RPMI7951 (cell line): ENCODE results near the gene SAP30BP. TPM values are rescaled to one million over a fixed set of nuclear protein-coding genes. Genes with fewer than 3 reads are reported as not detected.

ENCODE experiments used
- DNase-seq: peaks from one replicate; pipeline ENCODE4 v3.0.0-alpha.2; 2012; ENCODE audit warnings: low read depth
- total RNA-seq: library from RNA; depleted of rRNA; stranded (reverse); fragments of >200 nt; shearing (Covaris generic); gene quantifications from 2 replicates; pipeline ENCODE4 v1.2.3, GENCODE V29; 2014

SAP30BP gene
- total RNA-seq, 1 experiment from 2014 or later, result 81.3 TPM

DNA sequence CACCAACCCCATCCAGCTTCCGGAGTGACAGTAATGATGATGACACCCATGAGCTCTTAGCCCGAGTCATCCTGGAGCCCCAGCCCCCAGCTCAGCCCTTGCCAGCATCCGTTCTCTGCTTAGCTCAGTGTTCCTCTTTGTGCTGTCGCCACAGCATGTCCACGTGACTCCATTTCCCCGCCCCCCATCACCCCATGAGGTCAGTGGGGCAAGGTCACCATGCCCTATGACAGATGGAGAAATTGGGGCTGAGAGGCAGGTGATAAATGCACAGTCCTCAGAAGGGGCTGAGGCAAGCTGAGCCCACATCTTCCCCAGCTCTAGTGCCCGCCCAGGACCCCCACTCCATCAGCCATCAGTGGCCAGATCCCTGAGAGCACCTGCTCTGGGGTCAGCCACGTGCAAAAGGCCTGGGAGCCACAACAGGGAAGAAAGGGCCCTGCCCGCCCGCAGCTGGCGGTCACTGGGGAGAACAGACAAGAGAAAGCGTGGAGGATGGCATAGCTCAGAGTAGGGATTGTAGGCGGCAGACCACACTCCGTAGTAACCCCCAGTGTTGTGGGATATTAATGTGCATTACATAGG is 71.2 kb downstream of the SAP30BP start:
- no peak for DNase-seq

DNA sequence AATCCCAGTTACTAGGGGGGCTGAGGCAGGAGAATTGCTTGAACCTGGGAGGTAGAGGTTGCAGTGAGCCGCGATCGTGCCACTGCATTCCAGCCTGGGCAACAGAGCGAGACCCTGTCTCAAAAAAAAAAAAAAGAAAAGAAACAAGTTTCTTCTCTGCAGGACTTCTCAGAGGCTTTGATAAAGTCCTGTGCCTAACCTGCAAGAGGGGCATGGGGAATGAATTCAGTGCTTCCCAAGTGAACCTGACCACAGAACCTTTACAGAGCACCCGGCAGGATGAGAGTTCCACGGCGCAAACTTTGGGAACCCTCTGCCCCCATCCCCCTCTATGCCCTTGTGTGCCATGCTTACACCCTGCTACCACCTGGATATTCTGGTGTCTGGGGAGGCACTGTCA is 72.0 kb downstream of the SAP30BP start:
- no peak for DNase-seq

- no peak for DNase-seq
Measured at GRCh38 chr17:75739801-75740200, 72.7 kb downstream of the SAP30BP start.

GRCh38 chr17:75740215-75740614 is 73.1 kb downstream of the SAP30BP start:
- no peak for DNase-seq

DNA sequence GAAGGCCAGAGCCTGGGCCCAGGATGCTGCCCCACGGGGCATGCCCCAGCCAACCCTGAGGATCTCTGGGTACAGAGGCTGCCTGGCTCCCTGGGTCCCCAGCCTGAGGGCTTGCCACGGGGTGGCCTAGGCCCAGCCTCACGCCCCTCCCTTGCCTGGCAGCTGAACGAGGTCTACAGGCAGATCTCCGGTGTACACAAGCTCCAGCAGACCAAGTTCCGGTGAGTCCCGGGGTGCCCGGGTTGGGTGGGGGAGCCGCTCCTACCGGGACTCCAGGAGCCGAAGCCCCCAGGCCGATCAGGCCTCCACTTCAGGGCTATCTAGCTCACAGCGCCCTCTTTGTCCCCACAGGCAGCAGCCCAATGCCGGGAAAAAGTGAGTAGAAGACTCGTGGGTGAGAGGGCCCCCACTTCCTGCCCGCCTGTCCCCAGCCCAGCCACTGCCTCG is 73.5 kb downstream of the SAP30BP start:
- no peak for DNase-seq

GRCh38 chr17:75742337-75742736 is 75.2 kb downstream of the SAP30BP start:
- no peak for DNase-seq

DNA sequence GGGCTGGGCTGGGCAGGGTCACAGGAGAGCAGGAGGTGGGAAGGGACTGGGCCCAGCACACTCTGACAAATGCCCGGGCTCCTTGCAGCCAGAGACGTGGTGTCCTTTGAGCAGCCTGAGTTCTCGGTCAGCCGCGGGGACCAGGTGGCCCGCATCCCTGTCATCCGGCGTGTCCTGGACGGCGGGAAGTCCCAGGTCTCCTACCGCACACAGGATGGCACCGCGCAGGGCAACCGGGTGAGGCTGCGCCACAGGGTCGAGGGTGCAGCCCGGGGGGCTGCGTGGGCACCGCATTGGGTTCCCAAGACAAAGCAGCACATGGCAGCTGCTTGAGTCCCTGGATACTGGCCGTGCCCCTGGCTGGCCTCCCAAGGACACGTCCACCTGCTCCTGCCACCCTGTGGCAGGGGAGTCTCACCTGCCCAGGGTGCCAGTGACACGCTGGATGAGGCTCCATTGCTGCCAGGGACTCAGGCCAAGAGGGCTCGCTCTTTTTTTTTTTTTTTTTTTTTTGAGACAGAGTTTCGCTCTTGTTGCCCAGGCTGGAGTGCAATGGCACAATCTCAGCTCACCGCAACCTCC is 76.6 kb downstream of the SAP30BP start:
- no peak for DNase-seq

DNA sequence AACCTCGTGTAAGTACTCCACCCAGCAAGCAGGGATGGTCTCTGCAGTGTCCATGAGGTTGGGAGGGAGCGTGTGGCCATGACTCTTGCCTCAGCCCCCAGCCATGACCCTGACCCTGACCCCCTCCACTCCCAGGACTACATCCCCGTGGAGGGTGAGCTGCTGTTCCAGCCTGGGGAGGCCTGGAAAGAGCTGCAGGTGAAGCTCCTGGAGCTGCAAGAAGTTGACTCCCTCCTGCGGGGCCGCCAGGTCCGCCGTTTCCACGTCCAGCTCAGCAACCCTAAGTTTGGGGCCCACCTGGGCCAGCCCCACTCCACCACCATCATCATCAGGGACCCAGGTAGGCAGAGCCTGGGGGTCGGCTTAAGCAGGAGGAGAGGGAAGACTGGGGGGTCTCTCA is 81.6 kb downstream of the SAP30BP start:
- no peak for DNase-seq

- DNase-seq, result peak; percentile 60
Measured at GRCh38 chr17:75749545-75750389, 82.6 kb downstream of the SAP30BP start.

- DNase-seq, result no peak
Measured at GRCh38 chr17:75750661-75751423, 83.7 kb downstream of the SAP30BP start.

- no peak for DNase-seq
Measured at GRCh38 chr17:75751676-75752404, 84.7 kb downstream of the SAP30BP start.

DNA sequence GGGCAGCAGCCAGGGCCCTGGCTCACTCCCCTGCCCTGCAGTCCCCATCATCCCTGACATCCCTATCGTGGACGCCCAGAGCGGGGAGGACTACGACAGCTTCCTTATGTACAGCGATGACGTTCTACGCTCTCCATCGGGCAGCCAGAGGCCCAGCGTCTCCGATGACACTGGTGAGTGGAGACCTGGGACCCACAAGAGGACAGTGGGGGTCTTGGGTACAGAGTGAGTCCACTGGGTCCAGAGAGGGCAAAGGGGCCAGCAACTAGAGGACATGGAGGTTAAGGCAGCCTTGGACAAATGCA is 85.2 kb downstream of the SAP30BP start:
- DNase-seq, result no peak

GRCh38 chr17:75752802-75753513 is 85.8 kb downstream of the SAP30BP start:
- no peak for DNase-seq

- DNase-seq, result peak; percentile 68
Measured at GRCh38 chr17:75753514-75754377, 86.6 kb downstream of the SAP30BP start.

- DNase-seq, result no peak
Measured at GRCh38 chr17:75754378-75755204, 87.5 kb downstream of the SAP30BP start.

DNA sequence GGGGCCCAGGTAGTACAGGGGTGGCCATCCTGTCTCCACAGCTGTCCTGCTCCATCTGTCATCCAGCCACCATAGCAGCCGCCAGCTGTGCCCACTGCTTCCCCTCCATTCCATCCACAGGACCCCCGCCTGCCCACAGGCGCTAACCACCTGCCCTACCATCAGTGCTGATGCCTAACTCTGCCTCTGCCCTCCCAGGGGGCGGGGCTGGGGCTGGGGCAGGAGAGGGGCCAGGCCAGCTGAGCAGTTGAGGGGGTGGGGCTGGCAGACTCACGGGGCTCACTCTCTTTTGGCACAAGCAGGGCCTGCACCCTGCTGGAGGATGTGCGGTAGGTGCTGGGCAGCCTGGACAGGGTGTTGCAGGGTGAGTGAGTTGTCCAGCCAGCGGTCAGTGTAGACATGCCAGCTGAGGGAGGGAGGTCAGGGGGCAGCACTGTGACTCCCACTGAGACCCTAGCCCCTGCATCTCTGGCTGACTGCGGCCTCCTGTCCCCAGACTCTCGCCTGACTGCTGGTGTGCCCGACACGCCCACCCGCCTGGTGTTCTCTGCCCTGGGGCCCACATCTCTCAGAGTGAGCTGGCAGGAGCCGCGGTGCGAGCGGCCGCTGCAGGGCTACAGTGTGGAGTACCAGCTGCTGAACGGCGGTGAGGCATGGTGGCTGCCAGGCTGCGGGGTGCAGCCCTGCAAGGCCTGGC is 88.2 kb downstream of the SAP30BP start:
- DNase-seq, result peak; percentile 53

- no peak for DNase-seq
Measured at GRCh38 chr17:75755990-75756389, 88.9 kb downstream of the SAP30BP start.

GRCh38 chr17:75756451-75757085 is 89.4 kb downstream of the SAP30BP start:
- no peak for DNase-seq
